GM13977 (cell line): ENCODE results near the gene SLC4A1.

ENCODE experiments used
- DNase-seq: peaks from one replicate; pipeline ENCODE4 v3.0.0; 2012; ENCODE audit warnings: low spot score
- CTCF ChIP-seq: IDR thresholded peaks from 2 replicates; pipeline ENCODE4 v1.5.1; 2012; ENCODE audit warnings: mild to moderate bottlenecking, control low read depth; ENCODE audit not compliant: insufficient read depth; ENCODE audit errors: extremely low read depth, missing control alignments
- in situ Hi-C: fragments of 300-500 bp; cut with MboI; formaldehyde crosslinking; loops from one replicate; pipeline ENCODE4 v1.12.0; 2022; ENCODE audit warnings: low sequenced_read_pairs, low pct_unique_long_range_greater_than_20kb, mixed read lengths, inconsistent platforms; ENCODE audit not compliant: unreplicated experiment

Gene SLC4A1

GRCh38 chr17:44268709-44269534 lies 987 bp upstream of the SLC4A1 start:
- no peak for TF ChIP-seq CTCF
- DNase-seq = no peak
- in situ Hi-C loops = no loop called here

GRCh38 chr17:44267165-44267455 lies 825 bp downstream of the SLC4A1 start:
- DNase-seq = no peak
- in situ Hi-C loops = no loop called here
- TF ChIP-seq CTCF = no peak

- DNase-seq = no peak
- TF ChIP-seq CTCF = no peak
- in situ Hi-C loops = no loop called here
Measured at GRCh38 chr17:44266402-44267164, 1.4 kb downstream of the SLC4A1 start.

GRCh38 chr17:44263345-44263902 lies 4.5 kb downstream of the SLC4A1 start:
- TF ChIP-seq CTCF = no peak
- in situ Hi-C loops = no loop called here
- no peak for DNase-seq

- no peak for TF ChIP-seq CTCF
- in situ Hi-C loops = no loop called here
- no peak for DNase-seq
Measured at GRCh38 chr17:44262654-44263225, 5.2 kb downstream of the SLC4A1 start.

GRCh38 chr17:44260296-44260695 lies 7.6 kb downstream of the SLC4A1 start:
- in situ Hi-C loops = no loop called here
- TF ChIP-seq CTCF = no peak
- DNase-seq = no peak
